GM18519 (cell line): ENCODE measurements around the gene SON.

Experiments used
- ATAC-seq: cut with Tn5 transposase; IDR thresholded peaks from one replicate; pipeline ENCODE4 v1.9.1; 2021; ENCODE audit warnings: mild to moderate bottlenecking, moderate library complexity; ENCODE audit not compliant: unreplicated experiment, low FRiP score

The SON gene

DNA sequence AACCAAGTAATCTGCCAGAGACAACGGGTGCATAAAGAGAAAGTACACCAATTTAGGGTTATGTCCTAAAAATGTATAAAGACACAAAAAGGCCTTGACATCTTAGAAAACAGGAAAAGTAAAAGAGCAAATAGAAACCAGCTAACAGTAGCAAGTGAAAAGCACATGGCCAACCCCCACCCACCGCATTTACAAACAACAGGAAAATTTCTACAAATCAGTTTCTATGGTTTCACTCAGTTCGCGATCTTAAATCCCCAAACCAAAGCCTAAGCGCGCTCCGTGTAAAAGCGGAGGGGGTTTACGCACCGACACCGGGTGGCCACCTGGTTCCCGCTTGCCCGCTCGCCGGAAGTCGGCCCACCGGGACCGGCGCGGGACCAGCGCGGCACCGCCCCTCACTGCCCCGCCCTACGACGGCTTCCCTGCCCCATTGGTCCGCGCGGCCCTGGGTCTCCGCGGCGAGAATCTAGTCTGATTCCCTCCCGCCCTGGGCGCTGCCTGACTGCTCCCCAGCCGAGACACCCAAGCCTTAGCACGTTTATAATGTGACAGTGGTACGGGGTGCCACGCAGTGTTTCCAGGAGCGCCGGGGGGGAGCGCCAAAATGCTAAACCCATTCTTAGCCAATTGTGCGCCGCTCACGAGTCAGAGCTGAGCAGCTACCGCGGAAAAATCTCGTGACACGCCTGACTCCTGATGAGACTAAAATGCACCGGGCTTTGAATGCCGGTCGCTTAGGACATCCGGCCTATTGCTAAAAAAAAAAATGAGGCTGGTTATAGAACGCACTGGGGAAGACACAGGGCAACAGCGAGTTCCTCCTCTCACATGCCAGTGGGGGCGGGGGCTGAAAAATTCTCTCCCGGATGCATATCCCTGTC, 840 bp upstream of the SON start, which contains the start of gene GART:
Gene GART, minus strand, starts transcription at position 362 of the 884 bp plus-strand sequence. CDS start 2,802 bp downstream, outside the sequence.
- ATAC-seq: peak; percentile 38

DNA sequence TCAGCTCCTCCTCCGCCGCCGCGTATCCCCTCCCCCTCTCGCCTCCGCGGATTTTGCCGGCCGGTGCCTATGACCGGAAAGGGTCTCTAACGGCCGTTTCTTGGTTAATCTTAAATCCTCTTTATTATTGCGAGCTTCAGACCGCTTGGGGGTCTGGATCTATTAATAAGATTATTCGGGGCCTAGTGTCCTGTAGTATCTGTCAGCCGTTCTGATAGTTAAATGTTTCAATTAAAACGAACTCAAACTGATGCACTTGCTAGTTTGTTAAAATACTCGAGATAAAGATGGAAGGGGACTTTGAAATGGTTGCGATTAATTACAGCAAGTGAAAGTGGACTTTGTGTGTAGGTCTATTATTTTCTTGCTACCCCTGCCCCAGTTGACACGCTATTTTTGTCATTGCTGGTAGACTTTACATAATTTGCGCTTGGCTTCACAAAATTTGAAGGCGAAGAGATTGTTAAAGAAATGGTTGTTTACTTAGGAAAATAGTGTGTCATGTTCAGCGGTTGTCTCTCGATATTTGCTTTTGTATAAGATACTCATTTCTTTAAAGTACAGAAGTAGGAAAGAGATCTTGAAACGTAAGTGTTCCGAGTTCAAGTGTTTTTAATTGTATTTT, 779 bp downstream of the SON start:
- ATAC-seq: no peak

DNA sequence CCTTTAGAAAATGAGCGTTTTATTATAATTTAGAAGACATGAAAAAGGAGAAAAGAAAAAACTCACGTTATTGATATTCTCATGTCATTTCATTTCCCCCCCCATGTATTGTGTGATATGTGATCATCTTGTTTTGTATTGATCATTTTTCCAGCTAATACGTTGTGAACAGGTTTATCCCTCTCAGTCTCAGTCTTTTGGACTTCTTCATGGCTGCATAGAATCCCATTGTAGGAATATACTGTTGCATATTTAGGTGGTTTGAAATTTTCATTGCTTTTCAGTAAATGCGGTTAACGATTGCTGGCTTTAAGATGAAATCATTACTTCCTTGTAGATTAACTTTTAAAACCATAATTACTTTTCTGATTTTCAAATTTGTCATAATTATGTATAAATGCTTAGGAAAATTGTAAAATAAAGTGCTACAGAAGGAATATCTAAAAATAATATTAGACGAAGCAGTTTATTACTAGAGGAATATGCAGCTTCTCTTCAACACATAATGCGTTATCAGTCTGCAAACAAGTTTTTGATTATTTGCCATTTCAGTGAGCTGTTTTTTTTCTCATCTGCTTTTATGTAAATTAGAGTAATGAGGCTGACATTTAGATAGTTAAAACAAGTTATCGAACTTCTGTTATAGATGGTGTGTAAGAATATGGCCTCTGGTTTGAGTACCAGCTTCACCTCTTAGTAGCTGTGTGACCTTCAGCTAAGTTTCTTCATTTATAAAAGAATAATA, 1.8 kb downstream of the SON start:
- ATAC-seq: no peak

DNA sequence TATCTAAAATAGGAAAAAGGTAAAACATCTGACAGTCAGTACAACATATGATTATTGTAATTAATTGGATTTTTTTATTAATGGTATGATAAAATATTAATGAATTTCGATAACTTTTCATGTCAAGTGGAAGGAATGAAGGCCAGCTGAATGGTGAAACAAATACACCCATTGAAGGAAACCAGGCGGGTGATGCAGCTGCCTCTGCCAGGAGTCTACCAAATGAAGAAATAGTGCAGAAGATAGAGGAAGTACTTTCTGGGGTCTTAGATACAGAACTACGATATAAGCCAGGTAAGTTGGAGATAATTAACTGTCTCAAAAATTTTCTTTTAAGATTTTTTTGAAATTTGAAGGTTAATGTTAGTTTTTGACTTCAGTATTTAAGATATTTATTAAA, 3.2 kb downstream of the SON start:
- no peak for ATAC-seq

DNA sequence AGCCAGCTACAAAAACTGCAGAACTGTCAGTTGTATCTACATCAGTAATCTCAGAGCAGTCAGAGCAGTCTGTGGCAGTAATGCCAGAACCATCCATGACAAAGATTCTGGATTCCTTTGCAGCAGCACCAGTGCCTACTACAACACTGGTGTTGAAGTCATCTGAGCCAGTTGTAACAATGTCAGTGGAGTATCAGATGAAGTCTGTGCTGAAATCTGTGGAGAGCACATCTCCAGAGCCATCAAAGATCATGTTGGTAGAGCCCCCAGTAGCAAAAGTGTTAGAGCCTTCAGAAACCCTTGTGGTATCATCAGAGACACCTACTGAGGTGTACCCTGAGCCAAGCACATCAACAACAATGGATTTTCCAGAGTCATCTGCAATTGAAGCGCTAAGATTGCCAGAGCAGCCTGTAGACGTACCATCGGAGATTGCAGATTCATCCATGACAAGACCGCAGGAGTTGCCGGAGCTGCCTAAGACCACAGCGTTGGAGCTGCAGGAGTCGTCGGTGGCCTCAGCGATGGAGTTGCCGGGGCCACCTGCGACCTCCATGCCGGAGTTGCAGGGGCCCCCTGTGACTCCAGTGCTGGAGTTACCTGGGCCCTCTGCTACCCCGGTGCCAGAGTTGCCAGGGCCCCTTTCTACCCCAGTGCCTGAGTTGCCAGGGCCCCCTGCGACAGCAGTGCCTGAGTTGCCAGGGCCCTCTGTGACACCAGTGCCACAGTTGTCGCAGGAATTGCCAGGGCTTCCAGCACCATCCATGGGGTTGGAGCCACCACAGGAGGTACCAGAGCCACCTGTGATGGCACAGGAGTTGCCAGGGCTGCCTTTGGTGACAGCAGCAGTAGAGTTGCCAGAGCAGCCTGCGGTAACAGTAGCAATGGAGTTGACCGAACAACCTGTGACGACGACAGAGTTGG, 7.3 kb downstream of the SON start:
- no peak for ATAC-seq

DNA sequence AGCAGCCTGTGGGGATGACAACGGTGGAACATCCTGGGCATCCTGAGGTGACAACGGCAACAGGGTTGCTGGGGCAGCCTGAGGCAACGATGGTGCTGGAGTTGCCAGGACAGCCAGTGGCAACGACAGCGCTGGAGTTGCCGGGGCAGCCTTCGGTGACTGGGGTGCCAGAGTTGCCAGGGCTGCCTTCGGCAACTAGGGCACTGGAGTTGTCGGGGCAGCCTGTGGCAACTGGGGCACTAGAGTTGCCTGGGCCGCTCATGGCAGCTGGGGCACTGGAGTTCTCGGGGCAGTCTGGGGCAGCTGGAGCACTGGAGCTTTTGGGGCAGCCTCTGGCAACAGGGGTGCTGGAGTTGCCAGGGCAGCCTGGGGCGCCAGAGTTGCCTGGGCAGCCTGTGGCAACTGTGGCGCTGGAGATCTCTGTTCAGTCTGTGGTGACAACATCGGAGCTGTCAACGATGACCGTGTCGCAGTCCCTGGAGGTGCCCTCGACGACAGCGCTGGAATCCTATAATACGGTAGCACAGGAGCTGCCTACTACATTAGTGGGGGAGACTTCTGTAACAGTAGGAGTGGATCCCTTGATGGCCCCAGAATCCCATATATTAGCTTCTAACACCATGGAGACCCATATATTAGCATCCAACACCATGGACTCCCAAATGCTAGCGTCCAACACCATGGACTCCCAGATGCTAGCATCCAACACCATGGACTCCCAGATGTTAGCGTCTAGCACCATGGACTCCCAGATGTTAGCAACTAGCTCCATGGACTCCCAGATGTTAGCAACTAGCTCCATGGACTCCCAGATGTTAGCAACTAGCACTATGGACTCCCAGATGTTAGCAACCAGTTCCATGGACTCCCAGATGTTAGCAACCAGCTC, 8.2 kb downstream of the SON start:
- ATAC-seq: no peak

DNA sequence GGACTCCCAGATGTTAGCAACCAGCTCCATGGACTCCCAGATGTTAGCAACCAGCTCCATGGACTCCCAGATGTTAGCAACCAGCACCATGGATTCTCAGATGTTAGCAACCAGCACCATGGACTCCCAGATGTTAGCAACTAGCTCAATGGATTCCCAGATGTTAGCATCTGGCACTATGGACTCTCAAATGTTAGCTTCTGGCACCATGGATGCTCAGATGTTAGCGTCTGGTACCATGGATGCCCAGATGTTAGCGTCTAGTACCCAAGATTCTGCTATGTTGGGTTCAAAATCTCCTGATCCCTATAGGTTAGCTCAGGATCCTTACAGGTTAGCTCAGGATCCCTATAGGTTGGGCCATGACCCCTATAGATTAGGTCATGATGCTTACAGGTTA, 8.8 kb downstream of the SON start:
- ATAC-seq: no peak

DNA sequence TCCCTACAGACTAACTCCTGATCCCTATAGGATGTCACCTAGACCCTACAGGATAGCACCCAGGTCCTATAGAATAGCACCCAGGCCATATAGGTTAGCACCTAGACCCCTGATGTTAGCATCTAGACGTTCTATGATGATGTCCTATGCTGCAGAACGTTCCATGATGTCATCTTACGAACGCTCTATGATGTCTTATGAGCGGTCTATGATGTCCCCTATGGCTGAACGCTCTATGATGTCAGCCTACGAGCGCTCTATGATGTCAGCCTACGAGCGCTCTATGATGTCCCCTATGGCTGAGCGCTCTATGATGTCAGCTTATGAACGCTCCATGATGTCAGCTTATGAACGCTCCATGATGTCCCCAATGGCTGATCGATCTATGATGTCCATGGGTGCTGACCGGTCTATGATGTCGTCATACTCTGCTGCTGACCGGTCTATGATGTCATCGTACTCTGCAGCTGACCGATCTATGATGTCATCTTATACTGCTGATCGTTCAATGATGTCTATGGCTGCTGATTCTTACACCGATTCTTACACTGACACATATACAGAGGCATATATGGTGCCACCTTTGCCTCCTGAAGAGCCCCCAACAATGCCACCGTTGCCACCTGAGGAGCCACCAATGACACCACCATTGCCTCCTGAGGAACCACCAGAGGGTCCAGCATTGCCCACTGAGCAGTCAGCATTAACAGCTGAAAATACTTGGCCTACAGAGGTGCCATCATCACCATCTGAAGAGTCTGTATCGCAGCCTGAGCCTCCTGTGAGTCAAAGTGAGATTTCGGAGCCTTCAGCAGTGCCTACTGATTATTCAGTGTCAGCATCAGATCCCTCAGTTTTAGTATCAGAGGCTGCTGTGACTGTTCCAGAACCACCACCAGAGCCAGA, 9.5 kb downstream of the SON start:
- no peak for ATAC-seq

DNA sequence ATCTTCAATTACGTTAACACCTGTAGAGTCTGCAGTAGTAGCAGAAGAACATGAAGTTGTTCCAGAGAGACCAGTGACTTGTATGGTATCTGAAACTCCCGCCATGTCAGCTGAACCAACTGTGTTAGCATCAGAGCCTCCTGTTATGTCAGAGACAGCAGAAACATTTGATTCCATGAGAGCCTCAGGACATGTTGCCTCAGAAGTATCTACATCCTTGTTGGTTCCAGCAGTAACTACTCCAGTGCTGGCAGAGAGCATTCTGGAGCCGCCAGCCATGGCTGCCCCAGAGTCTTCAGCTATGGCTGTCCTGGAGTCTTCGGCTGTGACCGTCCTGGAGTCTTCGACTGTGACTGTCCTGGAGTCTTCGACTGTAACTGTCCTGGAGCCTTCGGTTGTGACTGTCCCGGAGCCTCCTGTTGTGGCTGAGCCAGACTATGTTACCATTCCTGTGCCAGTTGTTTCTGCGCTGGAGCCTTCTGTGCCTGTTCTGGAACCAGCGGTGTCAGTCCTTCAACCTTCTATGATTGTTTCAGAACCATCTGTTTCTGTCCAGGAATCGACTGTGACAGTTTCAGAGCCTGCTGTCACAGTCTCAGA, 10.3 kb downstream of the SON start:
- no peak for ATAC-seq

DNA sequence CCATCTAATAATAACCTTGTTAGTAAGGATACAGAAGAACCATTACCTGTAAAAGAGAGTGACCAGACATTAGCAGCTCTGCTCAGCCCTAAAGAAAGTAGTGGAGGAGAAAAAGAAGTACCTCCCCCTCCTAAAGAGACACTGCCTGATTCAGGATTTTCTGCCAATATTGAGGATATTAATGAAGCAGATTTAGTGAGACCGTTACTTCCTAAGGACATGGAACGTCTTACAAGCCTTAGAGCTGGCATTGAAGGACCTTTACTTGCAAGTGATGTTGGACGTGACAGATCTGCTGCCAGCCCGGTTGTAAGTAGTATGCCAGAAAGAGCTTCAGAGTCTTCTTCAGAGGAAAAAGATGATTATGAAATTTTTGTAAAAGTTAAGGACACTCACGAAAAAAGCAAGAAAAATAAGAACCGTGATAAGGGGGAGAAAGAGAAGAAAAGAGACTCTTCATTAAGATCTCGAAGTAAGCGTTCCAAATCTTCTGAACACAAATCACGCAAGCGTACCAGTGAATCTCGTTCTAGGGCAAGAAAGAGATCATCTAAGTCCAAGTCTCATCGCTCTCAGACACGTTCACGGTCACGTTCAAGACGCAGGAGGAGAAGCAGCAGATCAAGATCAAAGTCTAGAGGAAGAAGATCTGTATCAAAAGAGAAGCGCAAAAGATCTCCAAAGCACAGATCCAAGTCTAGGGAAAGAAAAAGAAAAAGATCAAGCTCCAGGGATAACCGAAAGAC, 11.6 kb downstream of the SON start:
- no peak for ATAC-seq

DNA sequence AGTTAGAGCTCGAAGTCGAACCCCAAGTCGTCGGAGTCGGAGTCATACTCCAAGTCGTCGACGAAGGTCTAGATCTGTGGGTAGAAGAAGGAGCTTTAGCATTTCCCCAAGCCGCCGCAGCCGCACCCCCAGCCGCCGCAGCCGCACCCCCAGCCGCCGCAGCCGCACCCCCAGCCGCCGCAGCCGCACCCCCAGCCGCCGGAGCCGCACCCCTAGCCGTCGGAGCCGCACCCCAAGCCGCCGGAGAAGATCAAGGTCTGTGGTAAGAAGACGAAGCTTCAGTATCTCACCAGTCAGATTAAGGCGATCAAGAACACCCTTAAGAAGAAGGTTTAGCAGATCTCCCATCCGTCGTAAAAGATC, 12.1 kb downstream of the SON start:
- no peak for ATAC-seq

DNA sequence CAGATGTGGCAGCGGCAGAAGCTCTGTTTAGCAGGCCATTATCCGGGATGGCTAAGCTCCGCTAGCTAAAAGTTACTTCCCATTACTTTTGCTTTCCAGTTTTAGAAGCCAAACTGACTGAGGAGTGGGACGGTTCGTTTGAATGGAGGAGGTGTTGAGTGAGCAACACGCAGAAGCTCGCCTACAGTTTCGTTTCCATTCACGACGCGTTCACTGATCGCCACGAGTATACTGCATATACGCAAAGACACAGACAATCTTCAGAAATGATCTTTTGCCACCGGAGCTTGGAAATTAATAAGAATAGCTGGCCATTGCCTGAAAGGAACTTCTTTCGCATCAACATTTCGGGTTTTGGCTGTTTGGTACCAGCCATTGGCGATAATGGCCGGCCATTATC, 14.6 kb downstream of the SON start:
- ATAC-seq: no peak

DNA sequence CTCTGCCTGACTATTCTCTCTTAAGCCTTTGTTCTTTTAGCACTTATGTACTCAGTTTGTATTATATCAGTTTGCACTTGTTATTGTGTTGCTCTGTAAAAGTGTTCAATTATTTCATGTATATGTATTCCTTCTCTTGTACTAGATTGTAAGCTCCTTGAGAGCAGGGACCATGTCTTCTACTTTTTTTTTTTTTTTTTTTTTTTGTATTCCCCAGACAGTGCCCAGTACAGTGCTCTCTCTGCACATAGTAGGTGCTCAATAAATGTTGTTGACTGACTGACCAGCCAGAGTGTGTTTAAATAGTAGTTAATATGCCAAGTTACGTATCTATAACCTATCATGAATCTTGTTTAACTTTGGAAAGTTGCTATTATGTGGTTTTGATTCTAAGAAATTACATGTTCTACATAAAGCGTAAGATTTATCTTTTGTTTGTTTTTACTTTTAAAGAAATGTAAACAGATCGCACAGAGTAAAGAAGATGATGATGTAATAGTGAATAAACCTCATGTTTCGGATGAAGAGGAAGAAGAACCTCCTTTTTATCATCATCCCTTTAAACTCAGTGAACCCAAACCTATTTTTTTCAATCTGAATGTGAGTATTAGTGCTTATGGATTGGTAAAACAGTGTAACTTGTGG, 16.1 kb downstream of the SON start:
- ATAC-seq: no peak

DNA sequence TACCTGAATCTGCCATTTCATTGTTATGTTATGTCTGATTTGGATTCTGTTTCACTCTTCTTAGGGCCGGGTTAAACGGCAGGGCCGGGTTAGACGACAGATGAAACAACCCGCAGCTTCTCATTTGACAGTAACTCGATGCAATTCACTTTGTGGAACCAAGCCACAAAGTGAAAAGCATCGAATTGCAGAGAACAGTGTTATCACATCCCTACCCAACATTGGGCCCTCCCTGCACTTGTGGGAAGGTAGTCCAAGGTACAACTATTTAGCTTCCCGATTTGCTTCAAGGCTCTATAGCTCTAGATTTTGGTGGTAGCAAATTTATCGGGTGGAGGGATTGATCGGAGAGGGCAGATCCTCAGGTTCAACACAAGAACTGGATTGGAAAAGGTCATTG, 17.0 kb downstream of the SON start:
- no peak for ATAC-seq

DNA sequence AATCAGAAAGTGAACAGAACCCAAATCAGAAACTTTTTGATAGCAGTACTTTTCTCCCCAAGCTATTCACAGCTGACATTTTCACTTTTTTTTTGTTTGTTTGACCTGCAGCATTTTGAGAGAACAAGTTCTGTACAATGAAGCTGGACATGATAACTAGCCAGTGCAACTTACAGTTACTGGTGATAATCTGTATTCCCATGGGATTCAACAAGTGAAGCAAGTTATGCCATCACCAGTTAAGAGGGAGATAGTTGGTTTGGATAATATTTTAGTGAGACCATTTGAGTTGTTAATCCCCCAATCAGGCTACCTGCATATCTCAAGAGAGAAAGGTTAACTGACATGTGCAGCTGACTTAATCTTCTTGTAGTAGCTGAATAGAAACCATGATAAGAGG, 18.1 kb downstream of the SON start:
- ATAC-seq: no peak

DNA sequence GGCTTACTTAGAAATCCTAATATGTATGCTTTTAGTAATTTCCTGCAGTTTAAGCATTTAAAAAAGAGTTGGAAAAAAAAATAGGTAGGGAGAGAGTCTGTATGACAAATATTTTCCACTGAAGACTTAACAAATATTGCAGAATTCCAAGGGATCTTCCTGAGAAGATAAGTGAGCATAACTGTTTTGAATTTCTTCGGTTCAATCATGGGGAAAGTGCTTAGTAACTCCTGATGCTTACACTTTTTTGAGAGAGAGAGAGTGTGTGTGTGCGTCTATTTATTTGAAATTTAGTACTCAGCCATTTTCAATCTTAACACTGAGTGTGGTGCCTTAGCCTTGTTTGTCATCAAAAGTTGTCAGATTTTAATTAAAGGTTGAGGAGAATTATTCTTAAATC, 18.5 kb downstream of the SON start:
- ATAC-seq: no peak

DNA sequence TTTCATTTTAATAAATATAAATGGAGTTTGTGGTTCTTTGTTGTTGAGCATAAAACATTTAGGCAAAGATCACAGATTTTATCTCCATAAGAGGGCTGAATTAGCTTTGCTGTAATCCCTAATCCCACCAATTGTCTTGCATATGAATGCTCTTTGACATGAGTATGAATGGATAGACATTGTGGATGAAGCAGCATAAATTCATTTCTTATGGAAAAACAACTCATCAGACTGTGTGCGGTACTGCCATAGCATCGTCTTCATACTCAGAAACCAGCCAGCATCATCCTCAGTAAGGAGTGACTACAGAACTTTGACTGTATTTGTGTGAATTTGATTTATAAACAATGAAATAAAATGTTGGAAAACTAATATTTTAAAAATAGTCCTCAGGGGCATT, 19.6 kb downstream of the SON start:
- ATAC-seq: no peak
